GM21447 (cell line): ENCODE measurements around the gene KIAA1958.

ENCODE experiments used
- ATAC-seq: cut with Tn5 transposase; IDR thresholded peaks from one replicate; pipeline ENCODE4 v1.9.1; 2021; ENCODE audit not compliant: unreplicated experiment

Gene KIAA1958

GRCh38 chr9:112717661-112718331 is 231.2 kb downstream of the KIAA1958 start, which contains the start of gene INIP:
Gene INIP, minus strand, starts transcription at chr9:112718117. Its CDS starts 1,632 bp downstream, at chr9:112716485.
- peak; percentile 88 for ATAC-seq
